HG03175 (cell line): ENCODE data around the gene CRYBG3.

Source experiments
- ATAC-seq: cut with Tn5 transposase; IDR thresholded peaks from one replicate; pipeline ENCODE4 v1.9.1; 2021; ENCODE audit warnings: mild to moderate bottlenecking, moderate library complexity; ENCODE audit not compliant: unreplicated experiment

The CRYBG3 gene

DNA sequence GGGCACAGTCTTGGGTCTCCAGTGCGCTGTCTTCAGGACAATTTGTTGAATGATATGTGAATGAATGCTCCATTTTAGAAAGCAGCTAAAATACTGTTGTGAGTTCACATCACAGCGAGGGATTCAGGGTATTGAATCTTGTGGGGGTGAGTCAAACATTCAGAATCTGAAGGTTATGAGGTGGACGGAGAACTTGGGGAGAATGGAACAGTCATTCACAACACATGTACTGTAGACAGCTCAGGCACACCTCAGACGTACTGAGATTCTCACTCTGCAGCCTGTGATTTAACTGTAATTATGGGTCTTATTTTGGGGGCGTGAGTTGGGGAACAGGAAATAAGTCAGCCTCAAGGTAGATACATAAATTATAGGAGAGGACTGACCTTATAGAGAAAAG is 13.9 kb downstream of the CRYBG3 start:
- ATAC-seq: no peak

DNA sequence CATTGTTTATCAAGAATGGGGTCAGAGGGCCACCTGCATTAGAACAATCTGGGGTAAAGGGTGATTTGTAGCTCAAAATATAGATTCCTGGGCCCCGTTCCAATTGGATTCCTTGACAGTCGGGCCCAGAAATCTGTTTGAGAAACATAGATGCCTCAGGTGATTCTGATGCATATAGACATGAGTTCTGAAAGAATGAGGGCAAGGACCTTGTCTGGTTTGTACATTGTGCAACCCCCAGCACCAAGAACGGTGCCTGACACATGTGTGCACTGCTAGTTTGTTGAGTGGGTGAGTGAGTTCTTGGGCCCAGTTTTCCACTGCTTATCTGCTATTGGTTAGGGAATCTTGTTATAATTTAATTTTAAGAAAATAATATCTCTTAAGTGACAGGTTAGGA is 16.6 kb downstream of the CRYBG3 start:
- no peak for ATAC-seq

DNA sequence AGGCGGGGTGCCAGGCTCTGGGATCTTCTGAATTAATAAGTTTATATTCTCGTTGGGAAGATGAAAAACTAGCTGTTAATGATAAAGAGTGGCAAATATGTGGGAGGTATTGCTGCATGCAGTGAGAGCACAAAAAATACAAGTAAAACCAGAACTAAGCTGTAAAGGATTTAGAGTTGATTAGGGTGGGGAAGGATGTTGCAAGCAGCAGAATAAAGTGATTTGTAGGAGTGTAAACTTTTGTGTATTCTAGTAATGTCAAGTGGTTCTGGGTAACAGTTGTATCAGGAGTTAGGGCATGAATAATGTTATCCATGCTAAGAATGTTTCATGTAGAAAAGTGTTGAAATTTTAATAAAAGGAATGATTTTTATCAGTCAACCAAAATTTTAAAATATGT is 18.1 kb downstream of the CRYBG3 start:
- no peak for ATAC-seq

DNA sequence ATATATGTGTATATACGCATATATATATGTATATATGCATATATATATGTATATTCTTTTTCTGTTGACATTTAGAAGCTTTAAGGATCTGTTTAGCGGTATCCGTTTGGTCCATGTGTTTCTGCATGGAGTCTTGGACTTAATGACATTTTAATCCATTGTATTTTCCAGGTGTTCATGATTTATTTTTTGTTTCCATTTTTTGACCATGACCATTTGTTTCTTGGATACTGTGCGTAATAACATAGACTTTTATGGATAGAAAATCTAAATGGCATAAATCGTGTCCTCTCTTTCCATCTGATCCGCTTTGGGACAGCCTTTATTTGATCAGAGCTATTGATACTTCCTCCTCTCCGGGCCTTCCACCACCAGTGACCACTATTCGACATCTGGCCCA is 19.5 kb downstream of the CRYBG3 start:
- no peak for ATAC-seq

DNA sequence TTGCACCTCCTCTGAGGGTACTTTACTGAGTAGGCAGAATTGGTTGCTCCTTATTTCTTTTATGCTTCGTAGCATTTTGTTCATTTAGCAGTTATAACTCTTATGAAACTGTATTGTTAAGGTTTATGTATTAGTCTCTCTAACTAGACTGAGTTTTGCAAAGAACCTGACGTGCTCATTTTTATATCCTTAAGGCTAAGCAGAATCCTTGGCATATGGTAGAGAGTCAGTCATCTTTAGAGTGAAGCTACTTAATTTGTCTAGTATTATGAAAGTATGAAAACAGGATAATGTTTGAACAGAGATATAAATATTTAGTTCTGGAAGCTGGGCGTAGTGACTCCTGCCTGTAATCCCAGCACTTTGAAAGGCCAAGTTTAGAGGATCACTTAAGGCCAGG is 20.1 kb downstream of the CRYBG3 start:
- no peak for ATAC-seq

DNA sequence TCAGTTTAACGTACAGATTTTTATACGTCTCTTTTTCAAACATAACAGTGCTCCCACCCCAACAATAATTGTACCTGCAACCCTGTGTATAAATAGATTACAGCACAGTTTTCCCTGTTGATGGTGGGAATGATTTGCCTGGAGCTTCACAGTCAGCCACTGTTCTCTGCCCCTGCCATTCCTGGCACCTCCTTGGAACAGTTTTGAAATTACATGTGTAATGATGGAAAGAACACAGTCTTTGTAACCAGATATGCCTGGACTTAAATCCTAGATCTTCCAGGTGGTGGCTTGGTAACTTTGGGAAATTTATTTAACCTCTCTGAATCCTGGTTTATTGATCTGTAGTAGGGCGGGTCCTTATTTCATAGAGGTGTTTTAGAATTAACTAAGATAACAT is 27.0 kb downstream of the CRYBG3 start:
- ATAC-seq: no peak

DNA sequence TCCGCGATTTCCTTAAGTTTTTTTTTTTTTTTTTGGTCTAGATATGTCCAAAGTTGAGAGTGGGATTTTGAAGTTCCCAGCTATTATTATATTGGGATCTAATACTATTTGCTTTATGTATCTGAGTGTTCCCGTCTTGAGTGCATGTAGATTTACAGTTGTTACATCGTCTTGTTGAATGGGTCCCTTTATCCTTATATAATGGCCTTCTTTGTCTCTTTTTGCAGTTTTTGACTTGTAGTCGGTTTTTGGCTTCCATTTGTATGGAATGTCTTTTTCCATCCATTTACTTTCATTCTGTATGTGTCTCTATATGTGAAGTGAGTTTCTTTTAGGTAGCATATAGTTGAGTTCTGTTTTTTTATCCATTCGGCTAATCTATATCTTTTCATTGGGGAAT is 35.6 kb downstream of the CRYBG3 start:
- no peak for ATAC-seq

DNA sequence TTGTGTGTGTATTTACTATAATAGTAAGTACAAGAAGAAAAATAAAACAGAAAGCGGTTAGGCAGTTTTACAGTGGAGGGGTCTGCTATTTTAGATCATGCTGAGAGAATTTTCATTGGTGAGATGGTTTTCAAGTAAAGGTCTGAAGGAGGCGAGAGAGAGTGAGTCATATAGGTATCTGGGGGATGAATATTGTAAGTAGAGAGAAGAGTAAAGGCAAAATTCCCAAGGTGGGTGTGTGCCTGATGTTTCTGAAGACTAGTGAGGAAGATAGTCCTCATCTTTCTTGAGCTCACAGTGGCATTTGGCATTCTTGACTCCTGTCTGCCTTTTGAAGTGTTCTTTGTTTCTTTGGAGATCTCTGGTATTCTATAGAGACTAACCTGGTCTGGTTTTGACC is 38.6 kb downstream of the CRYBG3 start:
- no peak for ATAC-seq

DNA sequence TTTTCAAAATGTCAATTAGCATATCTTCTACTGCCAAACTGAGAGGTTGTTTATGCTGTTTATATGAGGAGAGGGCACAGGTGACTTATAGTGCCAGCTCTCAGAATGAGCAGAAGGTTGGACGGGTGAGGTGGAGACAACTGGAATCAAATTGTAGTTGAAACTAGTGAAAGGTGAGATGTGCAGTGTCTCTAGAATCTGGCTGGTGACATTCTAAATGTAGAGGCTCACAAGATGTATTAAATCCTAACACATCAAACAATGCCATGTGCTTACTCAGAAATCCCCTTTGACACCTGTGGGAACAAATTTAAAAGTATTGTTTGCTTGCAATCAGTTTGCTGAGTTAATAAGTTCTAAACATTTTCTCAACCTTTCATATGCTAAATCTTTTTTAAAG is 40.8 kb downstream of the CRYBG3 start:
- no peak for ATAC-seq

DNA sequence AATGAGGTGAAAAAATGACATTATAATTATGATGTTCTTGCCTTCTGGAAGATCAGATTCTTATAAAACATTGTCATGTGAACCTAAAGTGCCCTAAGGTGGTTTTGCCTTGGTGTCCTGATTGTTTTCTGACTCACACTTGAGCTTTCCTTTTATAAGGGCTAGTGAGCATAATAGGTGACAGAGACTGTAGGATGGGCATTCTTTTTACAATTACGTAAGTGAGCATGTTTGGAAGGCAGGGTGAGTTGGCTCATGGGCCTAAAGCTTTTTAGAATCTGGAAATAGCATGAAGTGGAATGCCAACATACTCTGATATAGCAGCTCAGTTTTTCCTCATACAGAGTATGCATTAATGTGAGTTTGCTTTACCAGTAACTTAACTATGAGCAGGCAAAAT is 41.2 kb downstream of the CRYBG3 start:
- ATAC-seq: no peak

DNA sequence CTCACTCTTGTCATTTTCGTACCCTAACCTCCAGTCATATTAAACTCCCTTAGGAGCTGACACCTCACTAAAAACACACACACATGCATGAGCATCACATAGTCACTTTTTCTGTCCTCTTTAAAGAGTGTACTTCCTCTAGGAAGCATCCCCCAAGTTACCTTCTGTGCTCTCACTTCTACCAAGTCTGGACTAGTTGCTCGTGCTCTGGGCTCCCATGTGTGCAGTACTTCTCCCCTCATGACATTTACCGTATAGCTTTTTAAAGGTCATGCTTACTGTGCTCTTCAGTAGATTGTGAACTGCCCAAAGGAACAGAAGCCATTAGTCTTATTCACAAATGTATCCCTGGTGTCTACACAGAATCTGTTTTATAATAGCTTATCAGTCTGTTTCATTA is 42.0 kb downstream of the CRYBG3 start:
- ATAC-seq: no peak

DNA sequence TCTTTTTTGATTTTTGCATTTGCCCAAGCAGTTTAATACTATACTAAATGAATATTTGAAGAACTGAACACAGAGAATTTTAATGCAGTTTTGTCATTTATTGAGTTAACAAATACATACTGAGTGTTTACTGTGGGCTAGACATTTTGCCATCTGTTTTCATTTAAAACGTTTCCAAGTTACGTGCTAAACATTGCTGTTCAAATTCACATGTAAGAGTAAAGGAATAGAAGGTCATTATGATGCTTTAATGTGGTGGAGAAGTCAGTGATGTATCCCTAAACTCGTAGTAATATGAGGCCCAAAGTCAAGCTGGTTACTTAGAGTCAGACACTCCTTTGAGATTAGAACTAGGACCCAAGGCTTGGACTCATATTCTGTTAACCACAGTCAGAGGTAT is 49.4 kb downstream of the CRYBG3 start:
- no peak for ATAC-seq

DNA sequence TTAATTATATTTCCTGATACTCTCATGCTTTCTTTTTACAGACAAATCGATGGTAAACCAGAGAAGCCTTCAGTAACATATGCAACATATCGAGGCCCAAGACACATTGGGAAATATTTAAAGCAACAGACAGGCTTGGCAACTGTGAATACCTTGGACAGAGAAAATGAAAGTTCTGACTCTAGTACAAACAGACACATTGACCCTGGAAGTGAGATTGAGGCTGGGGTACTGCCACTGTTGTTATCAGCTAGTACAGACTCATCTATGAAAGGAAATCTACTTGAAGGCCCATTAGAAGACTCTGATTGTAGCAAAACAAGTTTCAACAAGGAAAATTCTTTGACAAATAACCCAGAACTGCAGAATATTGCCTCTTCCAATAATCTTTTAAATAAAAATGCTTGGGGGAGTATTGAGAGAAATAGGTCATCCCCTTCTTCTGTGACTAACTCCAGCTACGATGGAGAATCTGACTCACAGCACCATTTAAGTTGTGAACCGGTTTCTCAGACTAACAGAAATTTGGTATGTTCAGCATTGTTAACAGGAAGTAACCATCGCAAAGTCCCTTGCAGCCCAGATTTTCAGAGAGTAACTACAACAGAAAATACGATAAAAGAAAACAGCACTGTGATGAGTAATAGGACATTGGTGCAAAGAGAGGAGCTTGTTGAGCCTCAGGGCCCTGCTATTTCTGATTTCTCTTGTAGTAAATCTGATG is 50.2 kb downstream of the CRYBG3 start:
- no peak for ATAC-seq

DNA sequence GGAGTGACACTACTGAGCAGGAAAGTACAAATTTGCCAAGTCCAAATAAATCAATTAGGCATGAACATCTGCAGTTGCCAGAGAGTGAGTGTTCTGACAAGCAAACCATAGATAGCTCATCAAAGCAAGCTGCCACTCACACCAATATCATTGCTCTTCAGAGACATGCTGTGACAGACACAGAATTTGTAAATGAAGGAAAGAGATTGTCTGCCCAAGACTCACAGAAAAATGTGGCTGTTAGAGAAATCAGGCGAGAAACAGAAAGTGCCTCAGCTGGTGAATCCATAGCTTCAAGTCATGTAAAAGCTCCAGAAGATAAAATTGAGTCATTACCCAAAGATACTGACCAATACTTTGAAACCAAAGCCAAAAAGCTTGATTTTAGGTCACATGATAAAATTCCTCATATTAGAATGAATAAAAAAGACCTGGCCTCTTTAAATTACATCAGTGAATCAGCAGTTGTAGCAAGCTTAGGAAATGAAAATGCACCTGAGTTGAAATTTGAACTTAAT is 50.8 kb downstream of the CRYBG3 start:
- ATAC-seq: no peak

DNA sequence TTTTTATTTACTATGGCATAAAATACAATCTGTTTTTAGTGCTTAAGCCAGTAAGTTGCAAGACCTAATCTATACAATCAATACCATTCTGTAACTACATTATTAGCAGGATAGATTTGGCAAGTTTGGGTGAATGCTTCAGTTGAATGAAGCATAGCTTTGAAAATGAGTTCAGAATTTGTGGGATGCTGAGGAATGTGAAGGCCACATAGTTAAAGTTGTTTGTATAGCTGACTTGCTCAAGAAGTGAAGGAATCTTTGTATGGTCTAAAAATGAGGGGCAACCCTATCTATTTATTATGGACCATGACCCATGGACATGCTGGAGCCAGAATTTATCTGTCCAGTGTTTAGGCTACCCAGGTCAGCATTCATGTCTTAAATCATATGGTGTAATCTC is 58.5 kb downstream of the CRYBG3 start:
- ATAC-seq: no peak

DNA sequence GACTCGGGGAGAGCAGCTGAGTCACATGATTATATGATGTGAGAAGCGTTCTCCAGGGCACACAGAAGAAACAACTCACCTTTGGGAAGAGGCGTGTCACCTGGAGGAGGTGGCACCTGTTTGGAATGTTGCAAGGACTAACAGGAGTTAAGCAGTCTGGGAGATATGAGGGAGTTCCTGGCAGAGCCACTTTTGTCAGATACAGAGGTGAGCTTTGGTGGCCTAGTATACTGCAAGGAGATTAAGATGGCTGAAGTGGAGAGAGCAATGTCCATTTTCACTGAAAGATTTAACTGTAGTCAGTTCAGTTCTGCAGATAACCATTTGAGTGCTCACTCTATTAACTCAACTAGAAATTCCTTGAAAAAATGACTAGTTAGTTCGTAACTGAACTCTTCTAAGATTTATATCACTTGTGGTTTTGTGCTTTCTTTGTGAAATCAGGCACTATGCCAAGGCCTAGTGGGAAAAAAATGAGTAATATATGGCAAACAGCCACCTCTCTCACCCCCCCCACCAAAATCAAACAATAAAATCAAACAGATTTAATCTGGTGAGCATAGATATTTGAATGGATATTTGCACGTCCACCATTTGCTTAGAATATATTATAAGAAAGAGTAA is 61.3 kb downstream of the CRYBG3 start:
- no peak for ATAC-seq

DNA sequence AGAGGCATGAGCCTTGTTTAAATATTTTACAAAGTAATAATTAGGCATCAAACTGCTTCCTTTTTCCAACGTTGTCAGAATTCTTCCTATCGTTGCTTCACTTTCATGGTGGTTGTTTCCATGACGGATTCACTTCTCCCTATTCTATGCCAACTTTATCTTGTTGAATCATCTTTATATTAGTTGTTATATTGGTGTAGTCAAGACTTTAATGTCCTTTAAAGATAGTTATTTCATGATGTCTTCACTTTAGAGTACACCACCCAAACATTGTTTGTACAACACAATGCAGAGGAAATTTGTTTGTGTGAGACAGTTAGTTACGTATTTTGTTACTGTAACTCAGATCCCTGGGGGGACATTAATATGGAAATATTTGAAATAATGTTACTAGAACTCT is 61.9 kb downstream of the CRYBG3 start:
- ATAC-seq: no peak

DNA sequence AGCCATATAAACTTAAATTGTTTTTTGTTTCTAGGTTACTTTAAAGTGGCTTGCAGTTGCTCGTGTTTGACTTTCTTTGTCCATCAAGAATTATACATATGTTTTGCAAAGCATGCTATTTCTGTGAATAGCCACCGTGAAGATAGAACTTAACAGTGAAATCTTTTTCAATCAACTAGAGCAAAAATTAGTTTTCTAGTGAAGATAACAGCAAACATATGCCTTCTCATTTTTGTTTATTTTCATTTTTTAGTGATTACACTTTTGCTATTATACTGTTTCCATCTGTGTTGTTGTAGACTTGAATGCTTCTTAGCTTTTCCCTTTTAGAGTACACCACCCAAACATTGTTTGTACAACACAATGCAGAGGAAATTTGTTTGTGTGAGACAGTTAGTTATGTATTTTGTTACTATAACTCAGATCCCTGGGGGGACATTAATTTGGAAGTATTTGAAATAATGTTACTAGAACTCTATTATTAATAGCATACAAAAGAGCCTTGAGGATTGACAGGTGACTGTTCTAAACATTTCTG is 62.8 kb downstream of the CRYBG3 start:
- no peak for ATAC-seq

DNA sequence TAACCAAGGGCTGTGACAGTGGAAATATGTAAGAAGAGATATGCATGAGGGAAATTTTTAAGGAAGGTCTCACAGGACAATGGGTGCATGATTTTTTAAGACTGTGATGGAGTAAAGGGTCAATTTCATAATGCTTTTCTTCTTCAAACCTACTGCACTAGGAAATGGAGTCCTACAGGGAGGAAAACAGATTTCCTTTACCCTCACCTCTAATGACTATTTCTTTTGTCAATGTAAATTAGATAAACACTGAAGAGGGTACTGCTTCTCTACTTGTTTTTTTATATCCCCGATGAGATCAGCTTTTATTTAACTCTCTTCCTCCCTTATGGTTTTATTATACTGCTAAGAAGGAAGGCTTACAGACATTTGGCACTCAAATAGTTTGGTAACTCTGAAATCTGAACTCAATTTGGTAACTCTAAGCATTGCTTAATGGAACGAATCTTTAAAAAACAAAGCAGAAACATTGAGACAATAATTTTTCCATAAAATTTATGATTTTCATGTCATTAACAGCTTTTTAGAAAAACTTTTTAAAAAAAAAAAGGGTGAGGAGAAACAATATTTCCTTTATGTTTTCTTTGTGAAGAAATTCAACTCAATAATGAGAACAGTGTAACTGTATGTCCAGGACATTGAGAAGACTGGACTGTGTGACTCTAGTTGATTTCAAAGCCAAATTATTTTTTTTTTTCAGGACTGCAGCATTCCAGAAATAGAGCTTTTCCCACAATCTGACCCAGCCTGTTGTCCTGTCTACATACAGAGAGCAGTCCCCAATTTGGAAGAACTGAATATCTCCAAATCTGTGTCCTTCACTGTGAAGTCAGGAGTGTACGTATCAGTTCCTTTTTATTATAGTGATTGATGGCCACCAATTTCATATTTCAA is 64.4 kb downstream of the CRYBG3 start:
- no peak for ATAC-seq

DNA sequence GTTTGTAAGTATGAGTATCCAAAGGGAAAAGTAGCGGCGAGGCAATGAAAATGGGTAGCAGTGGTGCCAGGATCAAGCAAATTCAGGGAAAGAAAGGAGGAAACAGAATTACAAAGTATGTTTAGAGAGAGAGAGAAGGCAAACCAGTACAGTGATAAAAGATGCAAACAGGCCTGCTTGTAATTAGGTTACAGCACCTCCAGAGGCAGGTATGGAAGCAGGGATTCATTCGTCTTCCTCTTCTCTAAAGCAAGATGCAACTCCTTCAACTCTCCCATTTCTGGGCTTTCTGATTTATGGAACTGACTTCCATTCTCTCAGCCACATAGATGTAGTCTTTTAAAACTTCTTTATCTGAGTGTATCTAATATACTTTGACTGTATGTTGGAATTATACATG is 68.0 kb downstream of the CRYBG3 start:
- ATAC-seq: no peak

DNA sequence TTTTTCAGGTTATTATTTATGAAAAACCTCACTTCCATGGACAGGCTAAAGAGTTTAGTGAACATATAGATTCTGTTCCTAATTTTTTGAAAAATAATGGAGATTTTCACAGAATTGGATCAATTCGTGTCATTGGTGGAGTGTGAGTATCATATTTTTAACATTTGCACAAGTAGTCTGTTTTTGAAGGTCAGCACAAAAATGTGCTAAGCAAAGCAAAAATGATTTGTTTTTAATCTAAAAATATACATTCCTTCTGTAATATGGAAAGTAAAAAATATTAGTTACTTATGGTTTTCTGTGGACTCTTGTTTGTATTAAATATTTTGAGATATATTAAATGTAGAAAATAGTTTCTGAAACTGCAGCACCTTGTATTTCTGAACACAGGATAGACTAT is 71.0 kb downstream of the CRYBG3 start:
- ATAC-seq: no peak
